HG02759 (cell line): Measurements from ENCODE around the gene DYNLT2.
A peak's percentile ranks its signal among the peaks of the same experiment; 100 is the strongest.

Source experiments
- ATAC-seq: cut with Tn5 transposase; IDR thresholded peaks from one replicate; pipeline ENCODE4 v1.9.1; 2021; ENCODE audit warnings: mild to moderate bottlenecking, moderate library complexity; ENCODE audit not compliant: unreplicated experiment

The DYNLT2 gene, protein sequence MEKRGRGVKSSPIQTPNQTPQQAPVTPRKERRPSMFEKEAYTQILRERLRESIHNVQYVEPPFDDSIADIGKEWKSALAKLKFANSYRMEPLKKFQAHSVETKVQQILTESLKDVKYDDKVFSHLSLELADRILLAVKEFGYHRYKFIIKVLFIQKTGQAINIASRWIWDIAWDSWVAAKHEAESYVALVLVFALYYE

DNA sequence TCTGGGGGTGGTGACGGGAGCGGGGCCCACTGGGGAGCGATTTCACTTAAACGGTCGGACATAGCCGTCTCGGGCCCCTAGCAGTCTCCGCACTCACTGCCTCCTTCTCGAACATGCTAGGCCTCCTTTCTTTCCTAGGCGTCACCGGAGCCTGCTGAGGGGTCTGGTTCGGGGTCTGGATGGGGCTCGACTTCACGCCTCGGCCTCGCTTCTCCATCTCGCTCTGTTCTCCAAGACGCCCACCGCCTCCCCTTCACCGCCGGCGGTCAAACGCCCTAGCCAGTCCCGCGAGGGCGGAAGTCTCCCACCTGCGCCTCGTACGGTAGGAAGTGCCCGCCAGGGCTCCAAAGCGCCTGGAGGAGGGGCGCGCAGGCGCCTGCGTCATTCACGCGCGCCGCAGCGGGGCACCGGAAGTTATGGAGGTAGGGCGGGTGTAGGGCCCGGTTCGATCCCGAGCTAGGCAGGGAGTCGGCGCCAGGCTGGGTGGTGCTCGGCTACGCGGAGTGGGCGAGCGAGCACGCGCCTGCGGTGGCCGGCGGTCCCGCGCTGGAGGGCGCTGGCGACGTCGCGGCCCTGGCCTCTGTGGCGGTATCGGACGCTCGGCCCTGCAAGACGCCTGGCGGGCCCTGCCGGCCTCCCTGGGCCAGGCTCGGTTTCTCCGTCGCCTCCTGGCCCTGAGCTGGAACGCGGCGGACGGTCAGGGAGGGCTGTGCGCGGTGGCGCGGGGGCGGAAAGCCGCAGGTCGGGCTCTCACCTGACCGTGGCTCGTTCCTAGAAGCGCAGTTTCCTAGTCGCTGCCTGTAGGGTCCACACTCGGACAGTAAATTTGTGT lies at the start of gene DYNLT2, which contains the start of gene ERMARD:
Gene DYNLT2, minus strand, starts transcription at position 331 of the 832 bp plus-strand sequence. Its CDS starts 114 bp downstream, at position 217.
Gene ERMARD, plus strand, starts transcription at position 381 of the 832 bp plus-strand sequence. Its CDS starts 36 bp downstream, at position 417.
- ATAC-seq = peak; percentile 94

DNA sequence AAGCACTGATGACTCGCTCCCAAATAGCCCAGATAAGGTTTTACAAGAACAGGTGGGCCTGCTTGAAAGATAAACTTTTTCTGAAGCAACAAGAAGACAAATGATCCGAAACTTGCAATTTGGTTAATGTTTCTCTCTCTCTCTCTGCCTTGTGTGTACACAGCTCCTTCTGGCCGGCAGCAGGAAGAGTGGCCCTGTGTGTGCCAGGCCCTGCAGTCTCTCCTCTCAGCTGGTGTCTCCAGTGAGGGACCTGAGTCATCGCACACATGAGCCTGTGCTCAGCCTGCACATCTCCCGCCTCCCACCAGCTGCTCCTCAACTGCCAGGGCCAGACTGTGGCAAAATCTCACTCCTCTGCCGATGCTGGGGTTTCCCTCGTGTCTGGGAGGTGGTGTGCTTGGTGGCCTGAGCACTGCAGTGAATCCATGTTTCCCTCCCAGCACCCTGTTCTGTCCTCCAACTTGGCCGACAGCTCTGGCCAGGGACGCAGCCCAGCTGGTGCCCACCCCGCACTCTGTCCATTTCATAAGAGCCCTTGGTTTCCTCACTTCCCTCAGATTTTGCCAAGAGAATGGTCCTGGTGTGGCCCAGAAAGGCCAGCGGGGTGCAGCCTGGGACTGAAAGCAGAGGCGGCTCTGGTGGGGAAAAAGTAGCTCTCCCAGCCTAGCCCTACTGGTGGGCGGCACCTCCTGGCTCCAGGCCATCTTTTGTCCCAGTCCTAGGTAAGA lies 49.5 kb upstream of the DYNLT2 start:
- ATAC-seq = peak; percentile 39

DNA sequence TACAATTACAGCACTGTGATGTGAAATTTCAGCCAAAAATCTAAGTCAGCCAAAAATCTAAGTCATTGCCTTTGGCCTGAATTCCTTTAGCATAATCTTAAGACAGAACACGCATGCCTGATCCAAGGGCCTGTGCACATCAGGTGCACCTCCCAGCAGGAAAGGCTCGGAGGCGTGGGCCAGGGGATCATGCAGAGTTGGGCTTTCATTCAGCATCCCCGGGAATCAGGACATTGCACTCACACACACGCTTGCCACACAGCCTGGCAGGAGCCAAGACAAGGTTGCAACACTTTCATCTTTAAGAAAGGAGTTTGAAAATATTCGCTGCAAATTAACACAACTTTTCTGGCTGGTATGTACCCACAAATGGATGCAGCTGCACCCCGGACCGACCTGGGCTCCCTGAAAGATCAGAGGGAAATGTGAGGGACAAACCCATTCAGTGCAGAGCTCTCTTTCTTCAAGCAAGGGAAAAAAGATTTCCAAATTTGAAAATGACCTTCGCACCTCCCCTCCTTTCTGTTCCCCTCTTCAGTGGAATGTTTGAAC lies 48.8 kb upstream of the DYNLT2 start:
- ATAC-seq = no peak

DNA sequence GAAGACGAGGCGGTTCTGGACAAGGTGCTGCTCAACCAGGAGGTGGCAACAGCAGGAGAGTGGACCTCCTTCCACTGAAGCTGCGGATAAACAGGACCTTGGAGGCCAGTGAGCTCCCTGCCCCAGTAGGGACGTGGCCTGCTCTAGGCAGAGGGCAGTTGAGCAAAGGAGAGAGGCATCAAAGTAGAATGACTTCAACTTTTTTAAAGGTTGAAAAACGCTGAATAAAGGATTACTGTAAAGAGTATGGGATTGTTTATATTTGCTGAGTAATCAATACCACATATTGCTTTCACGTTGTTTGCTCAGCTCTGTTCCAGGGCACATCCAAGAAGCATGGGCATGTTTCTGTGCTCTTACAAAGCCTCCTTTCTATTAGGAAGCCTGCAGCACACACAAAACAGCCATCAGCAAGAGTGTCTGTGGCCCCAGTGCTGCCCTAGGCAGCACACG lies 48.1 kb upstream of the DYNLT2 start:
- no peak for ATAC-seq

DNA sequence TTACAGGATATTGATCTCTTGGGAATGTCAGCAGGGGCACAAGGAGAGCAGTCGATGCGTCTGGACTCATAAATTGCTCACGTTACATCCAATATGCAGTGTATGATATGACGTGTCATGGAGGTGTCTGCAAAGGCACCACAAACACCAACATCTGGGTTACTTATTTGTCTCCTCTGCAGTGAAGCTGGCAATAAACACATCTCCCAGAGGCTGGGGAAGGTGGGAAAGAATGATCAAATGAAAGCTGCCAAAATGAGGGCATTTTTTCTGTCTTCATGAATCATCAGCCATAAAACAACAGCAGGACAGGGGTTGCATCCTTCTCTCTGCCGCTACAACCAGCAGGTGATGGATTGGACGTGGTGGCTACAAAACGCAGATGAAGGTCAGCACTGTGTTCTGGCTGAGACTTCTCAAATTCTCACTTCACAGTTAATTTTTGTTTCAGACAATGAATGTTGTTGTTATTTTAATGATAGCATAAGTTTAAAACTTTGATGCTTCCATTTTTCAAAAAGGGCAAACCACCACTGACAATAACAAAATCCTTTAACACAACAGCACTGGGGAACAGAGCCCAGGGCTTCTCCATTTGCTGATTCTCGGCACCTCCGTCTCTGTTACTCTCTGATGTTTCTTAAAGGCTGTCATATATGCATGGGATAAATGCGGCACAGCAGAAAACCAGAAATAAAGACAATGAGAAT lies 47.5 kb upstream of the DYNLT2 start:
- ATAC-seq = no peak

DNA sequence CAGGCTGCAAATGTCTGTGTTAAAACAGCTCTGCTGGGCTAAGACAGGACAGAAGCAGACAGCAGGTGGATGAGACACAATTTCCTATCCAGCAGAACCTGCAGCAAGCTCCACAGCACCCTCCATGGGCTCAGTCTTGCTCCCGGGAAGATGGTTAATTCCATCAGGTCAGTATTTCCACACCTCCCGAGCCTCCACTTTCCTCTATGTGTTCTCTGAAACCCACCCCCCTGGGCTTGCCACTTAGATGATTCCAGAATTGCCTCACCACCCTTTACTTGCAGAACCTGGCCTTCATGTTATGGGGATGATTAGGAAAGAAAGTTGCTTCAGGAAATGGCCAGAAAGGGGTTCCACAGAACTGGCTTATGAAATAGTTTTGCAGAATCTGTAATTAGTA lies 43.8 kb upstream of the DYNLT2 start:
- no peak for ATAC-seq

DNA sequence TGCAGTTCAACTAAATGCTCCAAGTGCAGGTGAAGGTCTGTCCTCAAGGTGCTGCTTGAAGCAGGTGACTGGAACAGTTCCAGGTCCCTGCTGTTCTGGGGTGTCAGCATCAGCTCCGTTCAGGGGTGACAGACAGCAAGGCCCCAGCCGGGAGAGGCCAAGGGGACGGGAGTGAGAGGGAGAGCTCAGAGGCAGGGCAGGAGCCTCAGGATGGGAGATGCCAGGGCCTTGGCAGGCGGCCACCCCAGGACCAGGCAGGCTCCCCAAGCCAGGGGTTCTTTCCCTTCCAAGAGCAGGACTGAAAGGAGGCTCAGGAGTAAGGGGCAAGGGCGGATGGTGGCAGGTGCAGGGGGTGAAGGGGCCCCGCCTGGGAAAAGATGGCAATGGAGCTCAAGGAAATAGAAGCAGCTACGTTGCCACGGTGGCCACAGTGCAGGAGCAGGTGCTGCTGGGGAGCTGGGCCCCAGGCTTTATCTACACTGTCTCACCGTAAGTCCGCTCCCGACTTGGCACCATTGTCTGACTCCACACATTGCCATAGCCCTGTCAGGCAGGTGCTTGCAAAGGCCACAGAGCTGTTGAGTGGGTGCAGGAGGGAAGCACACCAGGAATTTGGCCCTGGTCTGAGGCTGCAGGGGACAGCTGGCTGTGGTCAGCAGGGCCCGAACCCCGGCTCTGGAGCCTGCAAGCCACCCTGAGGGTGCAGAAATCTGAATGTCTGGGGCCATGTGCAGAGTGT lies 43.1 kb upstream of the DYNLT2 start:
- no peak for ATAC-seq

DNA sequence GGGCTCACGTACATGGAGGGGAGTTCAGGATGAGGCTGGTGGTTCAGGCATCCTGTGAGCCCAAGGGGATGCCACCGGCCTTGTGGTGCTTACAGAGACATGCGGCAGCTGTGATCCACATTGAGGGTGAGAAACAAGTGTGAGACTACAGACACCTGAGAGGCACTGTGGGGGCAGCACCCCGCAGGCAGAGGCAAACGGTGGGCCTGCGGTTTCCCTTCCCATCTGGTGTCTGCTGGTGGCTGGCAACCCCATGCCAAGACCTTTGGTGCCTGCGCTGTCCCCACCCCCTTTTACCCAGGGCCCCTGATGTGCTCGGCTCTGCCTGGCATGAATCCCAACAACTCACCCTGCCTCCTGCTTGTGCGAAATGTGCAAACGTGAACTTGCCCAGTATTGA lies 42.0 kb upstream of the DYNLT2 start:
- ATAC-seq = no peak

DNA sequence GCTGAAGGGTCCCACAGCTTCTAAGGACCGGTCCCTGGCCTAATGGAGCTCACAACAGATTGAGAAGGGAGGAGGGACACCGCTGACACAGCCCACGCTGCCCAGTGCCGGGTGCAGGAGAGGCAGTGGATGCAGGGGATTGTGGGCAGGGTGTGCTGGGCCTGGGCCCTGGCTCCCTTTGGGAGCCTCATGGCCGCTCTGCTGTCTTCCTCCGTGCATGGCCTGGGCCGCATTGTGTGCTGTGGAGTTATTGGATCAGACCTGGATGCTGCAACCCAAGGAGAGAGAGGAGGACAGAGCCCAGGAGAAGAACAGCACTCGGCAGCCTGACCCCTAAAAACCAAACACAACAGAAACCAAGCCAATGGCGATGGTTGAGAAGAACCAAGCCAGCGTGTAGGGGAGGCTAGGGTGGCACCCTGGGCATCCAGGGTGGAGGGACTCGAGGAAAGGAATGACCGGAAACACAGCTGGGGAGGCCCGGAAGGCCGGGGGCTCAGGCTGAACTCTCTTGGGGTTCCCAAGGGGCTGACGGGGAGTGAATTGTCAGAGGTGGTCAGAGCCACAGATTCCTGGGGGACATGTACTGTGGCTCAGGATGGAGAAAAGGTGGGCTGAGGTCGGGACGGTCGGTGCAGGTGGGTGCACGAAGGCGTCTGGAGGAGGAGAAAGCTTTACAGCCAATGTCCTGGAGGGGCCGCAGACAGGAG lies 41.1 kb upstream of the DYNLT2 start:
- no peak for ATAC-seq

DNA sequence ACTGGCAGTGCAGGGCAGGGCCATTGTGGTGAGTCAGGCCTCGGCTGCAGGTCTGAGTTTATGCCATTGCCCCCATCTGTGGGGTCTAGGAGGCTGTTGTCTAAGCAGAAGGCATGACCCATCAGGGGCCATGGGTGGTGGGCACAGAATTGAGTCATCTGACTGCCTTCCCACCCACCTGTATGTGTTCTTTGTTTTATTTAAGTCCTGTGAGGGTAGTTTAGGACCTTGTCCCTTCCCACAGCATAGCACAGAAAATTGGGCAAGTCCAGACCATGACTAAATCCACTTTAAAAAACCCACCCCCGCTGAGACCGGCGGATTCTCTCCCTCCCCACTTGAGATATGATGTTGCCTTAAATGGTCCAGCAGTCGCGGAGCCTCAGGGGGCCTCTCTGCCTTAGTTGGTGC lies 40.4 kb upstream of the DYNLT2 start:
- ATAC-seq = no peak

DNA sequence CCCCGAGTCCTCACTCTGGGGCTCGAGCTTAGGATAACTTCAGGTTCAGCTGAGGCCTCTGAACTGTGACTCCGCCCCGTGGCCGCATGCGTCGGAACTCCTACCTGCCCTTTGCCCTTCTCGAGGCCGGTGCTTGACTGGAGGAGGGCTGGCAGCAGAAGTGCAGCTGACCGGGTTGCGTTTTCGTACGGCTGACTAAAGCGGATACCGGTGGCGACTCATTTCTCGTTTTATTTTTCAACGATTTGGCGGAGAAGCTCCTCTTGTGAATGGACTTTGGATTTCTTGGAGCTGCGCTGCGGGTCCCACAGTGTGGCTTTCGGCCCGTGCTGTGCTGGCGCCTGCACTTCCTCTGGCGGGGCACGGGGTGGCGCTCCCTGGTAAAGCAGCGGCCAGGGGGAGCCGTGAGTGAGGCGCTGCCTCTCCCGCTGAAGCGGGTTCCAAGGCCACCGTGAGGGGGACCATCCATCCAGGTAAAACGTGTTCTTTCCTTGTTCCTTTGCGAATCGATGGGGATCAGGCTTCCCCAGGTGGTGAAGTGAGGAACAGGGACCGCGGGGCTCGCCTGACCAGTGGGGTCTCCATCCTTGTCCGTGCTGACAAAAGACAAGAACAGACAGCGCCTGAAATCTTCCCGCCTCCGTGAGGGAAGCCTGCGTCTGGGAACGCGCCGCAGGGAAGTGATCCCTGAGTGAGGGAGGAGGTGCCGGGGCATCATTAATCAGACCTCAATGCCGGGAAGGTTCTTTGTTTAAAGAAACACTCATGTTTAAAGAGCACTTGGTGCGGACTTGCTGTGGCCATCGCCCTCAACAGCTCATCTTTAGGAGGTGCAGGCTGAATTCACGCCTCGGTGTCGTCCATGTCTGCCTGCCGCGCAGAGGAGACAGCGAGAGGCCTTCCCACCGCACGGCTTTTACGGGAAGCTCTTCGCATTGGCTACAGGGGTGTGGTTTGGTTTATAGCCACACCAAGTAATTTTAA lies 38.9 kb upstream of the DYNLT2 start:
- peak; percentile 99 for ATAC-seq

DNA sequence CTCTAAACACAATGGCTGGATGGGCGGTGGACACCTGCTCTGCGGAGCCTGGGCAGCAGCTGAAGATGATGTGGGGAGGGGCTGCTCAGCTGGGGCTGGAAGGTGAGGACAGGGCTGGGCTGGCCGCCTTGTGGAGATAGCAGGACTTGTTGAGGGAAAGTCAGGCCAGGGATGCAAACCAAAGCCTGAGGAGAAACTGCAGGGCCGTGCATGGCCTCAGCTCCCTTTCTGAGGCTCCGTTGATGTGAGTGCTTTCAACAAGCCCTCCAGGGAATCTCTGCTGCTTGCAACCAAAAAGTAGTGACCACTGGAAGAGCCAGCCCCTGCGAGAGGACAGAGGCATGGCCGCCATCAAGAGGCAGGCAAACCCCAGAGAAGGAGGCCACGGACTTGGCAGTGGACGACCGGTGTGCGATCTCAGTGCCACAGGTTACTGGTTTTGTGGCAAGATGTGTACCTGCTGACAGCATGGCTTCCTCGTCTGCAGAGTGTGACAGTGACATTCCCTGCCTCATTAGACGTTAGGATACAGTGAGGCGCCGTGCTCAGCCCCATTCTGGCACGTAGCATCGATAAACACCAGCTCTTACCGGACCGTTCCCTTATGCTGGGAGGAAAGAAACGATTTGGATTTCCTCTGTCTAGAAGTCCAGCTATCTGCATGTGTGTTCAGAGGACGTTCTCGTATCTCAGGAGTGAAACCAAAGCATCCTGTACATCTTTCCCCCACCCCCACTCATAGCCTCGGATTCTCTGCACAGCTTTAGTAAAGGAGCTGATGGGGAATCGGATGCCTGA lies 38.0 kb upstream of the DYNLT2 start:
- ATAC-seq = no peak

DNA sequence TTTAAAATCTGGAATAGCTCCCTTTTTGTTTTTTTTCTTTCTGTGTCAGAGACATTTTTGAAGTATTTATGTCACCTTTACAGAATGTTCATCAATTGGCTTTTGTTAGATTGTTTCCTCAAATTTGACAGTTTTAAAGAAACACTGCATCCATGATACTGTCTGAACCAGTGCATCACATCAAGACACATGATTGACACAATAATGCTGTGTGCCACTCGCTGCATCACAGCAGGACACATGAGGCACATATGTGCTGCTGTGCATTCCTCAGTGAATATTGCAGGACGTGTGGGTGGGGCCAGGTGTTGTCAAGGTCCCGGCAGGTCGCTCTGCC lies 37.4 kb upstream of the DYNLT2 start:
- ATAC-seq = no peak

DNA sequence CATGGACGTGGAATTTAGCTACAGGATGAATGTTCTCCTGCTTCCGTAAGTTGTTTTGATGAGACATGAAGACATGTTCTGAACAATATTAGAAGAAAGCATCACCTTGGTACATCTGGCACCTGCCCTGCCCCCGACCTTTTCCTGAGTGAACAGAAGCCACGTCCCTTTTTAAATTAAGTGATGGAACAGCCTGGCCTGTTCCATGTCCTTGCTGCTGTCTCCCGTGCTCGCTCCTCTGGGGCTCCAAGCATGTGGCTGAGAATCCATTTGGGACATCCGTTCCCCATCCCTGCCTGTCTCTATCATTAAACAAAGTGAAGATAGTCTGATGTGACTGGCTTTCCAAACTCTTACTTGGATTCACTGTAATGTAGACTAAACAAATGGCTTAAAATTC lies 36.4 kb upstream of the DYNLT2 start:
- no peak for ATAC-seq

DNA sequence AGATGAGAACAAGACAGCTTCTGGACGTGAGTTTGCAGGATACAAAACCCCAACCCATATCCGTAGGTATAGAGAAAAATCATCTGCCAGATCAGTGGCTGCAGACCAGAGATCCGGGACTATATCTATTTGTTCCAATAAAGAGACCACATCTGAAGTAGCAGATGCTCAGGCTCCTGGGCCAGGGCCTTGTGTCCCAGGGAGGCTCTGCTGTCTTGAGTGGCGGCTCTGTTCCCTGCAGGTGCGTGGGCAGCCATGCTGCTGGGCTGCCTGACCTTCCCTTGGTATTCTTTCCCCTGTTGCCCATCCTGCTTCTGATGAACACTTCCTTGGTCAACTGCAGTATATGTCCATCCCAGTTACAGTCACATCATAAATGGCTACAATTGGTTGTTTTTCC lies 35.0 kb upstream of the DYNLT2 start:
- ATAC-seq = no peak

DNA sequence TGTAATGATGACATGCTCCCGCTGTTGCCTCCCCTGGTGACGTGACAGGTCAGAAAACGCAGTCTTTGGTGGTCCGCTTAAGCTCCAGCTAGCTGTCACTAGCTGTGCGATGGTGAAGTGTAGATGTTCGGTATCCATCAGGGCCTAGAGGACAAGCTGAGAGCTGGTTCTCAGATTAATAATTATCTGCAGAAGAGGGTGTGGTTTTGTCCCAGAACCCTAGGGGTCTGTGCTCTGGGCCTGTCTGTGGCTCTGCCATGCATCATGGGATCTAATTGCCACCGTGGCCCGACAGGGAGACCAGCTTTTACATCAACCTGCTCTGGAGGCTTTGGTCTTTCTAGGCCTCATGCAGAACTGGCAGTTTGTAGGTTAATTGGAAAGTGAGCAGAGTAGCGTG lies 34.2 kb upstream of the DYNLT2 start:
- no peak for ATAC-seq

DNA sequence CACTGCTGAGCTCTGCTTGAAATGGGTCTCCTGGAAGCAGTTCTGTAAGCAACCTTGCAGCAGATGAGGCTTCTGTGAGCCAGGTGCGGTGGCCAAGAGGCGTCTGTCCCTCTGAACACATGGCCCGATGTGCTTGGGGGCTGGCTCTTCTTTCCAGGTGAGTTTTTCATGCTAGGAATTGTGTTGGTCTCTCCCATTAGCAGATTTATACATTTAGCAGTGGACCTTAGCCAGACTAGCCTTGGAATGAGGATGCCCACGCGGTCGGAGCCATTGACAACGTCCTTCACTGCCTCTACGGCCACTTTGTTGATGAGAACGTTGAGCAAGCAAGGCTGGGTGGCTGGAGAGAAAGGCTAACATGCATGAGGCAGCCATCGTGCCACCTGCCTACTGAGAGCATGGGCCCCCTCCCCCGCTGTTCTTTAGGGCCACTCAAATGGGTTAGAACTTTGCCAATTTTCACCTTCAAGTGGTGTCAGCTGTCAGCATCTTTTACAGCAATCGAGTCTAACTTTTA lies 33.5 kb upstream of the DYNLT2 start:
- no peak for ATAC-seq
